ENCODE measurements around the gene WDR55. TPM values are rescaled to one million over a fixed set of nuclear protein-coding genes. Genes with fewer than 3 reads are reported as not detected.
"Not testable (repeated sequence)": the region's sequence is repeated elsewhere in the genome, so short reads cannot be mapped to it uniquely, and the experiment has no call there.

WDR55 gene
- total RNA-seq, 3 donors from 2014 or later (not counting 1 experiment from before 2014, with no cell fraction given): 42.3 to 45.1 (median 43.3) TPM

GRCh38 chr5:140642718-140643117 lies 22.0 kb upstream of the WDR55 start:
- no peak overlapping the region for H3K27ac Mint-ChIP-seq
- Histone ChIP-seq H3K27me3 (ENCODE audit: control insufficient read depth, insufficient read depth, low read length) (no peaks in the 10 kb centered on the region), H3K27ac (ENCODE audit: low read length) (no peak overlapping the region), H3K4me1 (ENCODE audit: control insufficient read depth, insufficient read depth, low read length) (peaks cover 27% of the 10 kb centered on the region), H3K4me3 (ENCODE audit: low read length) (no peak overlapping the region), H3K9me3 (ENCODE audit: control insufficient read depth, insufficient read depth, low read length) (no peaks in the 10 kb centered on the region), H3K36me3 (ENCODE audit: control insufficient read depth, insufficient read depth, low read length) (peaks cover 24% of the 10 kb centered on the region)
- H3K9me3 Mint-ChIP-seq: no peaks in the 10 kb centered on the region
- H3K4me1 Mint-ChIP-seq: peaks cover 32 to 51% of the 10 kb centered on the region in 2 donors
- TF ChIP-seq, protein P1, sequence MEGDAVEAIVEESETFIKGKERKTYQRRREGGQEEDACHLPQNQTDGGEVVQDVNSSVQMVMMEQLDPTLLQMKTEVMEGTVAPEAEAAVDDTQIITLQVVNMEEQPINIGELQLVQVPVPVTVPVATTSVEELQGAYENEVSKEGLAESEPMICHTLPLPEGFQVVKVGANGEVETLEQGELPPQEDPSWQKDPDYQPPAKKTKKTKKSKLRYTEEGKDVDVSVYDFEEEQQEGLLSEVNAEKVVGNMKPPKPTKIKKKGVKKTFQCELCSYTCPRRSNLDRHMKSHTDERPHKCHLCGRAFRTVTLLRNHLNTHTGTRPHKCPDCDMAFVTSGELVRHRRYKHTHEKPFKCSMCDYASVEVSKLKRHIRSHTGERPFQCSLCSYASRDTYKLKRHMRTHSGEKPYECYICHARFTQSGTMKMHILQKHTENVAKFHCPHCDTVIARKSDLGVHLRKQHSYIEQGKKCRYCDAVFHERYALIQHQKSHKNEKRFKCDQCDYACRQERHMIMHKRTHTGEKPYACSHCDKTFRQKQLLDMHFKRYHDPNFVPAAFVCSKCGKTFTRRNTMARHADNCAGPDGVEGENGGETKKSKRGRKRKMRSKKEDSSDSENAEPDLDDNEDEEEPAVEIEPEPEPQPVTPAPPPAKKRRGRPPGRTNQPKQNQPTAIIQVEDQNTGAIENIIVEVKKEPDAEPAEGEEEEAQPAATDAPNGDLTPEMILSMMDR (IDR thresholded peaks at IDR 0.05): no peak
- no peaks in the 10 kb centered on the region for H3K27me3 Mint-ChIP-seq (ENCODE audit: low read depth in 2 of 2)
- H3K4me3 Mint-ChIP-seq: no peak overlapping the region
- no peak for DNase-seq
- no peak for ATAC-seq
- 97% methylated on average over 3 of the region's 3 CpGs for WGBS (ENCODE audit: insufficient coverage)
- intact Hi-C loops (cut with micrococcal nuclease): no loop called here
- H3K36me3 Mint-ChIP-seq: no peaks in the 10 kb centered on the region

- H3K36me3 Mint-ChIP-seq: peaks cover 14% of the 10 kb centered on the region
- peaks cover 44% of the 10 kb centered on the region for H3K36me3 ChIP-seq (ENCODE audit: control insufficient read depth, insufficient read depth, low read length)
- TF ChIP-seq, protein P1 (IDR thresholded peaks at IDR 0.05): no peak
Measured at GRCh38 chr5:140647042-140647419, 17.7 kb upstream of the WDR55 start.

GRCh38 chr5:140658870-140659269 lies 5.8 kb upstream of the WDR55 start:
- no peak overlapping the region for H3K27ac ChIP-seq (ENCODE audit: low read length)
- peaks cover 88% of the 10 kb centered on the region for H3K36me3 ChIP-seq (ENCODE audit: control insufficient read depth, insufficient read depth, low read length)
- H3K4me3 ChIP-seq (ENCODE audit: low read length): no peak overlapping the region
- no peaks in the 10 kb centered on the region for H3K27me3 ChIP-seq (ENCODE audit: control insufficient read depth, insufficient read depth, low read length)
- Mint-ChIP-seq H3K27me3 (ENCODE audit: low read depth in 2 of 2) (no peaks in the 10 kb centered on the region), H3K36me3 (peaks cover 53% of the 10 kb centered on the region), H3K27ac (no peak overlapping the region), H3K4me1 (peaks cover 0 to 10% of the 10 kb centered on the region in 2 donors), H3K9me3 (no peaks in the 10 kb centered on the region), H3K4me3 (no peak overlapping the region)
- 98% methylated on average over 17 of the region's 17 CpGs for WGBS (ENCODE audit: insufficient coverage)
- ATAC-seq (no peak), DNase-seq (no peak)
- intact Hi-C loops (cut with micrococcal nuclease): no loop called here
- no peaks in the 10 kb centered on the region for H3K9me3 ChIP-seq (ENCODE audit: control insufficient read depth, insufficient read depth, low read length)
- peaks cover 4% of the 10 kb centered on the region for H3K4me1 ChIP-seq (ENCODE audit: control insufficient read depth, insufficient read depth, low read length)
- TF ChIP-seq, protein P1 (IDR thresholded peaks at IDR 0.05): no peak

More at GRCh38 chr5:140647042-140647419, 17.7 kb upstream of the WDR55 start:
- no peaks in the 10 kb centered on the region for H3K27me3 ChIP-seq (ENCODE audit: control insufficient read depth, insufficient read depth, low read length)
- H3K27ac Mint-ChIP-seq: peak overlapping the region; percentile 94 to 99
- WGBS (ENCODE audit: insufficient coverage): 1% methylated on average over 27 of the region's 27 CpGs
- H3K4me1 ChIP-seq (ENCODE audit: control insufficient read depth, insufficient read depth, low read length): peaks cover 20% of the 10 kb centered on the region
- no peak for ATAC-seq
- no peak for DNase-seq
- H3K9me3 Mint-ChIP-seq: no peaks in the 10 kb centered on the region
- intact Hi-C loops (cut with micrococcal nuclease): loop anchor here (1.0 to 2.0 kb wide), 6 partner anchors 8 to 246 kb away; partner anchors contain the start of genes ANKHD1, APBB3, SLC35A4 and SRA1
- H3K27ac ChIP-seq (ENCODE audit: low read length): peak overlapping the region; percentile 89
- peak overlapping the region; percentile 100 for H3K4me3 Mint-ChIP-seq
- H3K27me3 Mint-ChIP-seq (ENCODE audit: low read depth in 2 of 2): no peaks in the 10 kb centered on the region
- H3K4me3 ChIP-seq (ENCODE audit: low read length): peak overlapping the region; percentile 78
- no peaks in the 10 kb centered on the region for H3K9me3 ChIP-seq (ENCODE audit: control insufficient read depth, insufficient read depth, low read length)
- peaks cover 32 to 46% of the 10 kb centered on the region in 2 donors for H3K4me1 Mint-ChIP-seq

DNA sequence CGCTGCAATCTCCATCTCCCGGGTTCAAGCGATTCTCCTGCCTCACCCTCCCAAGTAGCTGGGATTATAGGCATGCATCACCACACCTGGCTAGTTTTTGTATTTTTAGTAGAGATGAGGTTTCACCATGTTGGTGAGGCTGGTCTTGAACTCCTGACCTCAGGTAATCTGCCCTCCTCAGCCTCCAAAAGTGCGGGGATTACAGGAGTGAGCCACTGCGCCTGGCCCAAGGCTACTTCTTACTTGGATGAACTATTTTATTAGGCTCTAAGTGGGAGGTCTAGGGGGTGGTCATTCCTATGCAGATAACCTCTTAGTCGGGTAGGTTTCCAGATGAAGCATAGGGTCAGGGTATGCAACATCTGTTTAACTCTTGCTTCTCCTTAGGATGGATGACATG lies 4.3 kb upstream of the WDR55 start:
- H3K9me3 ChIP-seq (ENCODE audit: control insufficient read depth, insufficient read depth, low read length); H3K27me3 Mint-ChIP-seq (ENCODE audit: low read depth in 2 of 2); ATAC-seq; H3K27ac ChIP-seq (ENCODE audit: low read length); intact Hi-C loops (cut with micrococcal nuclease); H3K27me3 ChIP-seq (ENCODE audit: control insufficient read depth, insufficient read depth, low read length); DNase-seq; H3K9me3 Mint-ChIP-seq; H3K4me3 ChIP-seq (ENCODE audit: low read length); H3K4me3 Mint-ChIP-seq: not testable (repeated sequence)
- WGBS (ENCODE audit: insufficient coverage): 99% methylated on average over 6 of the region's 6 CpGs
- H3K27ac Mint-ChIP-seq: peak overlapping the region in 1 of 2 donors; percentile 35
- H3K4me1 ChIP-seq (ENCODE audit: control insufficient read depth, insufficient read depth, low read length): peaks cover 14% of the 10 kb centered on the region
- peaks cover 73% of the 10 kb centered on the region for H3K36me3 ChIP-seq (ENCODE audit: control insufficient read depth, insufficient read depth, low read length)
- H3K36me3 Mint-ChIP-seq: peaks cover 39% of the 10 kb centered on the region
- H3K4me1 Mint-ChIP-seq: peaks cover 11 to 18% of the 10 kb centered on the region in 2 donors

All from natural killer cell (primary cell).